SK-N-SH (cell line): Measurements from ENCODE around the gene ADRA2B. TPM values are rescaled to one million over a fixed set of nuclear protein-coding genes. Genes with fewer than 3 reads are reported as not detected.

Source experiments
- CTCF ChIA-PET: fragments of 300-600, 350-600 bp; formaldehyde crosslinking; extraction: SDS; loops from one replicate; lab custom pipeline; 2021; lab: Yijun Ruan, JAX
- POLR2A ChIA-PET: fragments of 350-600 bp; sonication (Branson Sonifier 250); formaldehyde crosslinking; extraction: SDS; loops from one replicate; lab custom pipeline; 2020; ENCODE audit warnings: antibody characterized with exemption, inconsistent platforms; lab: Yijun Ruan, JAX
- DNase-seq: peaks from one replicate; pipeline ENCODE4 v3.0.0; 2012
- H2AFZ ChIP-seq: fragments of 200-600 bp; sonication (generic); 2 replicates; pipeline ENCODE4 v1.8.1; 2016; ENCODE audit warnings: antibody characterized with exemption, mild to moderate bottlenecking, low read depth
- H3F3A ChIP-seq: fragments of 200-600 bp; sonication (generic); replicated peaks from 2 replicates; pipeline ENCODE3; 2016; ENCODE audit warnings: antibody characterized with exemption, mild to moderate bottlenecking; ENCODE audit not compliant: insufficient read depth
- H3K27ac ChIP-seq, 2 experiments: fragments of 200-500 bp in 1 of 2; fragments of 200-600 bp in 1 of 2; sonication (Bioruptor generic) in 1 of 2; sonication (generic), shearing (Covaris generic) in 1 of 2; 2 replicates each; pipeline versions ENCODE4 v1.5.1 to v1.6.1; 2014 to 2016; ENCODE audit warnings: low read depth in 2 of 2, inconsistent platforms in 1 of 2, low read length in 1 of 2, mild to moderate bottlenecking in 1 of 2, mixed read lengths in 1 of 2
- H3K27me3 ChIP-seq: fragments of 200-600 bp; sonication (generic), shearing (Covaris generic); 2 replicates; pipeline ENCODE4 v1.6.1; 2016; ENCODE audit warnings: mixed run types; ENCODE audit not compliant: insufficient read depth
- H3K36me3 ChIP-seq, 2 experiments: fragments of 200-500 bp in 1 of 2; fragments of 200-600 bp in 1 of 2; sonication (Bioruptor generic) in 1 of 2; sonication (generic) in 1 of 2; replicated peaks in 1 of 2; 2 replicates each; pipeline versions ENCODE3 to v1.5.1; 2014 to 2016; ENCODE audit warnings: low read length in 1 of 2, mild to moderate bottlenecking in 1 of 2; ENCODE audit not compliant: insufficient read depth in 2 of 2, control insufficient read depth in 1 of 2
- H3K4me1 ChIP-seq, 2 experiments: fragments of 200-500 bp in 1 of 2; fragments of 200-600 bp in 1 of 2; sonication (Bioruptor generic) in 1 of 2; sonication (generic), shearing (Covaris generic) in 1 of 2; 2 replicates each; pipeline versions ENCODE4 v1.5.1 to v1.6.1; 2014 to 2016; ENCODE audit warnings: low read depth in 1 of 2, low read length in 1 of 2, mixed run types in 1 of 2; ENCODE audit not compliant: insufficient read depth in 2 of 2, control insufficient read depth in 1 of 2
- H3K4me2 ChIP-seq: fragments of 200-600 bp; sonication (generic), shearing (Covaris generic); 2 replicates; pipeline ENCODE4 v1.6.1; 2017; ENCODE audit warnings: mixed run types
- H3K4me3 ChIP-seq, 2 experiments: fragments of 200-500 bp in 1 of 2; fragments of 200-600 bp in 1 of 2; sonication (Bioruptor generic) in 1 of 2; sonication (generic), shearing (Covaris generic) in 1 of 2; 2 replicates each; pipeline versions ENCODE4 v1.5.1 to v1.8.1; 2014 to 2016; ENCODE audit warnings: low read depth in 2 of 2, inconsistent platforms in 1 of 2, low read length in 1 of 2, mild to moderate bottlenecking in 1 of 2, mixed read lengths in 1 of 2, moderate library complexity in 1 of 2
- H3K79me2 ChIP-seq: fragments of 200-600 bp; sonication (generic); 2 replicates; pipeline ENCODE4 v1.8.1; 2017; ENCODE audit warnings: mild to moderate bottlenecking; ENCODE audit not compliant: insufficient read depth
- H3K9ac ChIP-seq: fragments of 200-600 bp; sonication (generic); 2 replicates; pipeline ENCODE4 v1.6.1; 2017; ENCODE audit warnings: mixed run types
- H3K9me2 ChIP-seq: fragments of 200-600 bp; sonication (generic); 2 replicates; pipeline ENCODE4 v1.6.1; 2017; ENCODE audit warnings: mixed run types
- H3K9me3 ChIP-seq: fragments of 200-600 bp; sonication (generic); 2 replicates; pipeline ENCODE4 v1.6.1; 2017; ENCODE audit warnings: mixed run types, mild to moderate bottlenecking, moderate library complexity
- H4K20me1 ChIP-seq: fragments of 200-600 bp; sonication (generic); 2 replicates; pipeline ENCODE4 v1.6.1; 2017; ENCODE audit warnings: mild to moderate bottlenecking, mixed run types; ENCODE audit not compliant: insufficient read depth
- CHD2 ChIP-seq: fragments of 150-350 bp; IDR thresholded peaks from 2 replicates; pipeline ENCODE4 v1.6.1; 2018; ENCODE audit warnings: low read length; ENCODE audit not compliant: partially characterized antibody
- EZH2phosphoT487 ChIP-seq: fragments of 200-600 bp; sonication (generic); IDR thresholded peaks from 2 replicates; pipeline ENCODE4 v1.6.1; 2017; ENCODE audit warnings: low read depth, mixed run types, mild to moderate bottlenecking, antibody characterized with exemption, moderate library complexity, borderline replicate concordance
- FOSL2 ChIP-seq: IDR thresholded peaks from 2 replicates; pipeline ENCODE4 v1.4.0; 2012; ENCODE audit warnings: low read depth, mild to moderate bottlenecking, moderate library complexity, borderline replicate concordance
- FOXJ3 ChIP-seq: sonication (generic); formaldehyde crosslinking; IDR thresholded peaks from 2 replicates; pipeline ENCODE4 v1.5.1; 2020; ENCODE audit warnings: mild to moderate bottlenecking, missing genetic modification reagents
- FOXM1 ChIP-seq: IDR thresholded peaks from 2 replicates; pipeline ENCODE4 v1.4.0; 2012; ENCODE audit warnings: low read depth, mild to moderate bottlenecking
- GABPA ChIP-seq: IDR thresholded peaks from 2 replicates; pipeline ENCODE4 v1.4.0; 2012; ENCODE audit warnings: low read depth, mild to moderate bottlenecking
- GATA2 ChIP-seq: sonication (generic); formaldehyde crosslinking; IDR thresholded peaks from 2 replicates; pipeline ENCODE4 v1.5.0; 2020; ENCODE audit warnings: mild to moderate bottlenecking, missing genetic modification reagents
- JUND ChIP-seq: IDR thresholded peaks from 2 replicates; pipeline ENCODE4 v1.4.0; 2012
- MEF2A ChIP-seq: IDR thresholded peaks from 2 replicates; pipeline ENCODE4 v1.4.0; 2012; ENCODE audit warnings: low read depth, borderline replicate concordance
- NFIC ChIP-seq: IDR thresholded peaks from 2 replicates; pipeline ENCODE4 v1.4.0; 2012; ENCODE audit warnings: borderline replicate concordance
- POLR2AphosphoS5 ChIP-seq: IDR thresholded peaks from 2 replicates; pipeline ENCODE4 v1.6.1; 2012; ENCODE audit warnings: low read depth, low read length
- RAD21 ChIP-seq: IDR thresholded peaks from 2 replicates; pipeline ENCODE4 v1.6.1; 2012; ENCODE audit warnings: mild to moderate bottlenecking, low read length
- RFX5 ChIP-seq: IDR thresholded peaks from 2 replicates; pipeline ENCODE4 v1.6.1; 2012; ENCODE audit warnings: mild to moderate bottlenecking, improper control_type of control experiment, low read length
- RXRA ChIP-seq: IDR thresholded peaks from 2 replicates; pipeline ENCODE4 v1.4.0; 2012; ENCODE audit warnings: low read depth, mild to moderate bottlenecking, borderline replicate concordance
- SMC3 ChIP-seq: IDR thresholded peaks from 2 replicates; pipeline ENCODE4 v1.6.1; 2012; ENCODE audit warnings: low read depth, low read length, improper control_type of control experiment
- TAF1 ChIP-seq: IDR thresholded peaks from 2 replicates; pipeline ENCODE4 v1.6.1; 2012; ENCODE audit warnings: low read depth, mild to moderate bottlenecking, low read length, moderate library complexity, borderline replicate concordance
- TCF12 ChIP-seq: IDR thresholded peaks from 2 replicates; pipeline ENCODE4 v1.4.0; 2012
- TEAD4 ChIP-seq: IDR thresholded peaks from 2 replicates; pipeline ENCODE4 v1.4.0; 2012; ENCODE audit warnings: mild to moderate bottlenecking, borderline replicate concordance; ENCODE audit not compliant: insufficient read depth
- YY1 ChIP-seq: IDR thresholded peaks from 2 replicates; pipeline ENCODE4 v1.4.0; 2012; ENCODE audit warnings: low read depth, mild to moderate bottlenecking
- WGBS: methylation state at CpG from one replicate; pipeline ENCODE4 v1.1.6; 2017; ENCODE audit warnings: low lambda C conversion rate; 5-methylcytosine and 5-hydroxymethylcytosine counted together
- polyA plus RNA-seq, 3 experiments: library from polyadenylated mRNA; depleted of rRNA; stranded (reverse); fragments of >200 nt; gene quantifications; 2 replicates each; pipeline ENCODE4 v1.2.3, GENCODE V29; 2012
- TF ChIP-seq, protein P1 (sequence below): fragments of 150-350 bp; IDR thresholded peaks from 2 replicates; pipeline ENCODE4 v1.6.1; 2017; ENCODE audit warnings: antibody characterized with exemption, low read length, low read depth, borderline replicate concordance
- TF ChIP-seq, protein P2 (sequence below): IDR thresholded peaks from 2 replicates; pipeline ENCODE4 v1.4.0; 2012; ENCODE audit warnings: low read depth
- TF ChIP-seq, protein P3 (sequence below): IDR thresholded peaks from 2 replicates; pipeline ENCODE4; 2012
- TF ChIP-seq, protein P4 (sequence below): fragments of 200-600 bp; sonication (generic); IDR thresholded peaks from 2 replicates; pipeline ENCODE4 v1.6.1; 2017; ENCODE audit warnings: antibody characterized with exemption, mild to moderate bottlenecking, moderate library complexity
- TF ChIP-seq, protein P5 (sequence below): IDR thresholded peaks from 2 replicates; pipeline ENCODE4 v1.4.0; 2012; ENCODE audit warnings: low read depth, borderline replicate concordance

Gene ADRA2B
- polyA plus RNA-seq, 1 of the 3 experiments (the other 2 are of a cell fraction), result not detected

DNA sequence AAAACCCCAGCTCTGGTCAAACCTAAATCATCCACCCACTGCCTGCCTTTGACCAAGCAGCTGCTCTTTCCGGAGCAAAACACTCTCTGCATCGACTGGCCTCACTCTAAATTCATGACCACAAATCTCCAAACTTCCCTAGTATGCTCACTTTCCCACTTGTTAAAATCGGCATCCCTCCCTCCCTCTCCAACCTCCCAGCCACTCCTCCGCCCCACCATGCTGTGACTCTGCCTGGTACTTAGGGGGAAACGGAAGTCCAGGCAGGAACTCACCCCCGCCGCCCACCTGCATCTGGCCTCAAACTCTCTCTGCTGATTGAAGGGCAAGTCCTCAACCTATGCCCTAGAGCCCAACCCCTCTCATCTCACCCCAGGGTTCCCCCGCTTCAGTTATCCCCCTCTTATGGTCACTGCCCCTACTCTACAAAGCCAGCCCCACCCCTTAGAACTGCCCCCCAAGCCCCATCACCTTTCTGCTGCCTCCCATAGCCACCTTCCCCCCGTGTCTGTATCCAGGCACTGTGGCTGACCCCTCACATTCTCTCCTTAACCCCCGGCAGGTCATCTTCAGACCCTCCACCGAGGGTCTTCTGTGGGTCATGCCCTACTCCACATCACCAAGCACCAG lies 3.8 kb upstream of the ADRA2B start:
- WGBS, result 70% methylated on average over 11 of the region's 11 CpGs
- Histone ChIP-seq H3K4me2 (no peak overlapping the region), H3K9me2 (no peaks in the 10 kb centered on the region), H3K27ac (no peak overlapping the region), H3K27me3 (no peaks in the 10 kb centered on the region; the same call in 1 of the 2 replicates), H3F3A (no peaks in the 10 kb centered on the region), H3K36me3 (no peaks in the 10 kb centered on the region), H4K20me1 (no peaks in the 10 kb centered on the region), H3K9ac (no peak overlapping the region), H3K4me3 (no peak overlapping the region), H2AFZ (no peak overlapping the region), H3K4me1 (peaks cover 0 to 12% of the 10 kb centered on the region in 2 experiments; a peak in 1 of 4 replicates), H3K79me2 (no peaks in the 10 kb centered on the region), H3K9me3 (no peaks in the 10 kb centered on the region)
- TF ChIP-seq YY1 (no peak), TCF12 (no peak), GABPA (no peak), EZH2phosphoT487 (no peak), FOXM1 (no peak), FOXJ3 (CRISPR knock-in tag) (no peak), POLR2AphosphoS5 (no peak), FOSL2 (no peak), CHD2 (no peak), JUND (no peak), NFIC (no peak), RAD21 (no peak), RXRA (no peak), TEAD4 (no peak)
- TF ChIP-seq, protein P1, sequence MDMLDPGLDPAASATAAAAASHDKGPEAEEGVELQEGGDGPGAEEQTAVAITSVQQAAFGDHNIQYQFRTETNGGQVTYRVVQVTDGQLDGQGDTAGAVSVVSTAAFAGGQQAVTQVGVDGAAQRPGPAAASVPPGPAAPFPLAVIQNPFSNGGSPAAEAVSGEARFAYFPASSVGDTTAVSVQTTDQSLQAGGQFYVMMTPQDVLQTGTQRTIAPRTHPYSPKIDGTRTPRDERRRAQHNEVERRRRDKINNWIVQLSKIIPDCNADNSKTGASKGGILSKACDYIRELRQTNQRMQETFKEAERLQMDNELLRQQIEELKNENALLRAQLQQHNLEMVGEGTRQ, result no peak
- TF ChIP-seq, protein P2, sequence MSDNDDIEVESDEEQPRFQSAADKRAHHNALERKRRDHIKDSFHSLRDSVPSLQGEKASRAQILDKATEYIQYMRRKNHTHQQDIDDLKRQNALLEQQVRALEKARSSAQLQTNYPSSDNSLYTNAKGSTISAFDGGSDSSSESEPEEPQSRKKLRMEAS, result no peak
- TF ChIP-seq, protein P3, sequence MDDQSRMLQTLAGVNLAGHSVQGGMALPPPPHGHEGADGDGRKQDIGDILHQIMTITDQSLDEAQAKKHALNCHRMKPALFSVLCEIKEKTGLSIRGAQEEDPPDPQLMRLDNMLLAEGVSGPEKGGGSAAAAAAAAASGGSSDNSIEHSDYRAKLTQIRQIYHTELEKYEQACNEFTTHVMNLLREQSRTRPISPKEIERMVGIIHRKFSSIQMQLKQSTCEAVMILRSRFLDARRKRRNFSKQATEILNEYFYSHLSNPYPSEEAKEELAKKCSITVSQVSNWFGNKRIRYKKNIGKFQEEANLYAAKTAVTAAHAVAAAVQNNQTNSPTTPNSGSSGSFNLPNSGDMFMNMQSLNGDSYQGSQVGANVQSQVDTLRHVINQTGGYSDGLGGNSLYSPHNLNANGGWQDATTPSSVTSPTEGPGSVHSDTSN, result no peak
- DNase-seq, result no peak
- POLR2A ChIA-PET, result no interaction called here
- CTCF ChIA-PET, result interaction anchor here (8.0 kb wide), 1 partner anchor 54 kb away, joined by 101 read pairs; no protein-coding TSS in a partner anchor

DNA sequence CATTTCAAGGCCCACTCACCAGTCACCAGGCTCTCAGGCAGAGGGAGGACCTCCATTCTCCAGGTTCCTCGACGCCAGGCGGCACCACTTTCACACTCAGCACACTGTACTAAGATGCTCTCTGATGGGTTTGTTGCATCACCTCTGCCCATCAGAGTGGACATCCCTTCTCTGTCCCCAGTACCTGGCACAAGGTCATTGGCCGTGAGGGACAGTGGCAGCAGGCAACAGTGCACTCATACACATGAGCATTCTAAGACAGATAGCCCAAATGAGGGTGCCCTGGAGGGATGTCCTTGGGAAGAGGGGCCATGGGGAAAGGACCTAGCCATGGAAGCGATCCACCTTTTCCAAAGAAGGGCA lies 3.0 kb upstream of the ADRA2B start:
- no peak overlapping the region for H3K4me3 ChIP-seq
- H3K79me2 ChIP-seq, result no peaks in the 10 kb centered on the region
- peaks cover 0 to 12% of the 10 kb centered on the region in 2 experiments; a peak in 1 of 4 replicates for H3K4me1 ChIP-seq
- no peaks in the 10 kb centered on the region for H3K36me3 ChIP-seq
- no peaks in the 10 kb centered on the region for H3F3A ChIP-seq
- H4K20me1 ChIP-seq, result no peaks in the 10 kb centered on the region
- no peaks in the 10 kb centered on the region for H3K9me2 ChIP-seq
- 77% methylated on average over 5 of the region's 5 CpGs for WGBS
- no peaks in the 10 kb centered on the region; the same call in 1 of the 2 replicates for H3K27me3 ChIP-seq
- no peak overlapping the region for H3K9ac ChIP-seq
- no peak overlapping the region for H3K27ac ChIP-seq
- ChIA-PET POLR2A (no interaction called here), CTCF (interaction anchor here (2.8 to 8.0 kb wide), 5 partner anchors 18 to 127 kb away, joined by 26 to 101 read pairs (median 44); partner anchors contain the start of genes ANKRD36C, ASTL and DUSP2)
- no peak overlapping the region for H2AFZ ChIP-seq
- H3K4me2 ChIP-seq, result no peak overlapping the region
- DNase-seq, result no peak
- no peaks in the 10 kb centered on the region for H3K9me3 ChIP-seq
- TF ChIP-seq, protein P4, sequence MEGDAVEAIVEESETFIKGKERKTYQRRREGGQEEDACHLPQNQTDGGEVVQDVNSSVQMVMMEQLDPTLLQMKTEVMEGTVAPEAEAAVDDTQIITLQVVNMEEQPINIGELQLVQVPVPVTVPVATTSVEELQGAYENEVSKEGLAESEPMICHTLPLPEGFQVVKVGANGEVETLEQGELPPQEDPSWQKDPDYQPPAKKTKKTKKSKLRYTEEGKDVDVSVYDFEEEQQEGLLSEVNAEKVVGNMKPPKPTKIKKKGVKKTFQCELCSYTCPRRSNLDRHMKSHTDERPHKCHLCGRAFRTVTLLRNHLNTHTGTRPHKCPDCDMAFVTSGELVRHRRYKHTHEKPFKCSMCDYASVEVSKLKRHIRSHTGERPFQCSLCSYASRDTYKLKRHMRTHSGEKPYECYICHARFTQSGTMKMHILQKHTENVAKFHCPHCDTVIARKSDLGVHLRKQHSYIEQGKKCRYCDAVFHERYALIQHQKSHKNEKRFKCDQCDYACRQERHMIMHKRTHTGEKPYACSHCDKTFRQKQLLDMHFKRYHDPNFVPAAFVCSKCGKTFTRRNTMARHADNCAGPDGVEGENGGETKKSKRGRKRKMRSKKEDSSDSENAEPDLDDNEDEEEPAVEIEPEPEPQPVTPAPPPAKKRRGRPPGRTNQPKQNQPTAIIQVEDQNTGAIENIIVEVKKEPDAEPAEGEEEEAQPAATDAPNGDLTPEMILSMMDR, result no peak
- TF ChIP-seq FOSL2 (no peak), GATA2 (no peak), TAF1 (no peak), SMC3 (no peak), RAD21 (no peak), MEF2A (no peak), RFX5 (no peak), POLR2AphosphoS5 (no peak)
- TF ChIP-seq, protein P5, sequence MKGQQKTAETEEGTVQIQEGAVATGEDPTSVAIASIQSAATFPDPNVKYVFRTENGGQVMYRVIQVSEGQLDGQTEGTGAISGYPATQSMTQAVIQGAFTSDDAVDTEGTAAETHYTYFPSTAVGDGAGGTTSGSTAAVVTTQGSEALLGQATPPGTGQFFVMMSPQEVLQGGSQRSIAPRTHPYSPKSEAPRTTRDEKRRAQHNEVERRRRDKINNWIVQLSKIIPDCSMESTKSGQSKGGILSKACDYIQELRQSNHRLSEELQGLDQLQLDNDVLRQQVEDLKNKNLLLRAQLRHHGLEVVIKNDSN, result no peak
- TF ChIP-seq, protein P2, result no peak
